HG02840 (cell line): ENCODE data around the gene KIRREL3.

ENCODE experiments used
- ATAC-seq: cut with Tn5 transposase; IDR thresholded peaks from one replicate; pipeline ENCODE4 v1.9.1; 2021; ENCODE audit warnings: mild to moderate bottlenecking, moderate library complexity, moderate number of reproducible peaks; ENCODE audit not compliant: unreplicated experiment, low FRiP score

KIRREL3 gene

DNA sequence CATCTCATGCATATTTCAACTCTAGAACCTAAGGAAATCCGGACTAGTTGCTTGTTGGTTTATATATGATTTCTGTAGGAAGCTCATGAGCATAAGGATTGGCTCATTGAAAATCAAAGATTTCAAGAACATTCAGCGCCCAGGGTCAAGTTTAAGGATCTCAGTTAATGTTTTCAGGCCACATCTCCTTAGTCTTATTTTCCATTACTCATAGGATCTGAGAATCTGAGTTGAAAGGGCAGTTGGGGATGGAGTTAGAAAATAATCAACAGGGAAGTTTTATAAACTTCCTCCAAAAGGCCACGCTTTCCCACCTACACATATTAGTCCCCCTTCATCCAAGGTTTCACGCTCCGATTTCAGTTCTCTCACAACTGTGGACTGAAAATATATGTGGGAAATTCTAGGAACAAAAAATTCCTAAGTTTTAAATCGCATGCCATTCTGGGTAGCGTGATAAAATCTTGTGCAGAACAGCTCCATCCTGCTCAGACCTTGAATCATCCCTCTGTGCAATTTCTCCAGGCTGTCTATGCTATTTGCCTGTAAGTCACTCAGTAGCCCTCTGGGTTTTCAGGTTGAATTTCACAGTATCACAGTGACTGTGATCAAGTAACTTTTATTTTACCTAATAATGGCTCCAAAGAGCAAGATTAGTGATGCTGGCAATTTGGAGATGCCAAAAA lies 160.2 kb downstream of the KIRREL3 start:
- no peak for ATAC-seq

DNA sequence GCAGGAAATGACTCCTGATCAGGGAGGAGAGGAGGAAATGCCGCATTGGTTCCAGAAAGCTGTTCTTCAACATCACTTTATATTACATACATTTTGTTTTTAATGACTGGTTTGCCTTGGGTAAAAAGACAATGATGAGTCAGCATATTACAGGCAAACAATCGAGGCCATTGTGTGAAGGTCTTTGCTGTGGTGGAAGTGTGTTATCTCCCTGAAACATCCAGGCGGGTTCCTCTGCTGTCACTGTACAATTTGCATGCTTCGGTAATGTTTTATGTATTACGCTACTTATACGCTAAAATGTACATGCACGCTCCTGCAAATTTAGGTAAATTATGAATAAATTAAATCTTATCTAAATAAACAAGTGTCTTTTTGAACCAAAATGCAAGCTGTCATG lies 161.1 kb downstream of the KIRREL3 start:
- no peak for ATAC-seq

DNA sequence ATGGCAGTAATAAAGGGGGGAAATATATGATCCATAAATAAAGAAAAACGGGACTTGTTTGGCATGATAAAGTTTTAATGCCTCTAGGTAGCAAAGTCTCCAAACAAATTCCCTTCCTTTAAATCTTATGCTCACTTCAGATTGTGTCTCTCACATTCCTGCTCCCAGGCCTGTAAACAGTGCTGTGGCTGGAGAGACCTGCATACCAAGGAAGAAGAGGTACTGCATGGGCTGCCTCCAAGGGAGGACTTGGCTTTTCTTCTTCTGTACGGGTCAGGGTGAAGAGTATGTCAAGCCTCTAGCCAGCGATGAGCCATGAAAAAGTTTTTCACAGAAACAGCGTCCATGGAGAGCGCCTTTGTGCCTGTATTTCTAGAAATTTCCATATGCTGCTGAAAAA lies 161.8 kb downstream of the KIRREL3 start:
- ATAC-seq: no peak

DNA sequence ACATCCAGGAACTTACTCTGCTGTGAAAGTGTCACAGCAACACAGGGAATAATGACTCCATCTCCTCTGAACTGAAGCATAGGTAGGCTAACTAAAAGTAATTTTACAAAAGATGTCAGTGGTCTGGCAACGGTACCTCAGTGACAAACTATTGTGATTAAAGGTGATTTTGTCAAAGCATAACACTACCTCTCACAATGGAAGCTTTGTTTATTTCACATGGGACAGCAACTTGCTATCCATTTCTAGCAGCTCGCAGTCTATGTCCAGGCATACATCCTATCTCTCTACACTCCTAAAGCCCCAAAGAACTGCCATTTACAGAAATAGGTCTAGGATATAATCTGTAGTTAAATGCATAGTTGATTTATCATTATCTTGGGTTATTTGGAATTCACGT lies 163.0 kb downstream of the KIRREL3 start:
- no peak for ATAC-seq

GRCh38 chr11:126834573-126834972 lies 166.0 kb downstream of the KIRREL3 start:
- ATAC-seq: no peak

DNA sequence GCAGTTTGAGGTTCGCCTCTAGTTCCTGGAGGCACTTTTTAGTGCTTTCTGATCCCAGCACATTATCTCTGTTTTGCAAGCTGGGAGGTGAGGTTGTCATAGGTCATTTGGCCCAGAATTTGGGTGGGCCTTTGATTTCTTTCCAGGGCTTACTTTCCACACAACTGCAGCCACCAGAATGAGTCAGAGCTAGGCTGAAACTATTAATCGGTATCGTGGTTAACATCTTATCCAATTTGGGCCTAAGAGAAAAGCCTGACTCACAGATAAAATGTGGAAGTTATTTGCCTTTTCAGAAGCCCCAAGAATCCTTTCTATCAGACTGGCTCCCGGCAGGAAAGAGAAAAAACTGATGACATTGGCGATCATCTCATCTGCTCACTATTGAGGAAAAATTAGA lies 166.4 kb downstream of the KIRREL3 start:
- no peak for ATAC-seq

- ATAC-seq: no peak
Measured at GRCh38 chr11:126833065-126833464, 167.5 kb downstream of the KIRREL3 start.

DNA sequence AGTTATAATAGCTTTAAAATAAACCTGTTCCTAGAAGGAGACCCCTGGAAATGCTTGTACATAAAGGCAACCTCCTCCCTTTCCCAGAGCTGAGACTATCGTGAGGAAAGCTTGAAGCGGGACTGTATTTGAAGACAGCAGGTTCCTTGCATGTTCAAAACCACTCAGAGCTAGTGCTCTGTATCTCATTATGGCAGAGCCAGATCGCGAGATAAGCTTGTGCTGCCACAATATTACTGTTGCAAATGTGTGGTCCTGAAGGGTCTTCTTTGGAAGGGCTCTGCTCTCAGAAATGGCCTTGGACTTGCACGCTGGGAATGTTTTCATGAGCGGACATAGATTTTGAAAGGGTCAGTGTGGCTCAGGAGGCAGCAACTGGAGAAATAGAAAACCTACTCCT lies 168.2 kb downstream of the KIRREL3 start:
- ATAC-seq: no peak

DNA sequence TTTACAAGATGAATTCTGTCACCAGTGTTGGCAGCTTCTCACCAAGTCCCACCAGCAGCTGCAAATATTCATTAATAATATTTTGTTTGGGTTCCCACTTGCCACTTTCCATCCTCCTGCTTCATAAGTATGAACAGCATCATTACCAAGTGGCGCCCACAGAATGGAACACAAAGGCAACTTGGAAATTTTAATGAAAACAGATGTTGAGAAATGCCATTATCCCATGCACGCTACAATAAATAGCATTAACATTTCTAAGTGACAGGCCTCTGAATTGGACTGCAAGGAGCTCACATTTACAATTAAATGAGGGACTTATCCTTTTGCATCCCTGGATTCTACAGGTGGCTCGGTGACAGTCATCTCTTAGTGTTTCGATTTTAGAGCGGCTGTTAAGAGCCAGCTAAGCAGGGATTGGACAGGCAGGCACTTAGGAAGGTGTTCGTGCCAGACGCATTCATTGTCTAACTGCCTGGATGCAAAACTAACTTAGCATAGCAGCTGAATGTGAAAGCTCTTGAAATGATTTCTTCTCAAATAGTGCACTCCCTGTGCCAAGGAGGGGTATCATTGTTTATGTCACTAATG lies 170.3 kb downstream of the KIRREL3 start:
- ATAC-seq: no peak

GRCh38 chr11:126829716-126830115 lies 170.9 kb downstream of the KIRREL3 start:
- no peak for ATAC-seq

DNA sequence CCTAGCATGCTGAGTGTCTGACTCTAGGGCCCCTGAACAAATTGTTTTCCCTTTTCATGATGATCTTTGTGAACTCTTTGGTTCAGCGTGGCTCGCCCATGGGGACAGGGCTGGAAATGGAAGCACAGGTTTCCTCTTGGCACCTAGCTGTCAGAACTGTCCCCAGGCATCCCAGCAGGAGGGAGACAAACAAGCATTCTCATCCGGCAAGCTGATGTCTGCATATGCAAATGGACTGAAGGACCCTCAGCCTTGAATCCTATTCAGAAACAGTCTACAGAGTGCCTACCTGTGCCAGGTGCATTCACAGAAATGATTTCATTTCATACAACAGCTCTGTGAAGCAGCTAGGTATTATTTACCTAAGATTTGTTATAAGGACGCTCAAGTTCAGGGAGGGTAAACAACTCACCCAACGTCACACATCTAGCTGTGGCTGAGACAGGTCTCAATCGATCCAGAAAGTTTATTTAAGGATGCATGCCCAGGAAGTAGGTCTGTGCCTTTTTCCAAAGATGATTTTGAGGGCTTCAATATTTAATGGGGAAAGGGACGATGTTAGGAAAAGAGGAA lies 176.4 kb downstream of the KIRREL3 start:
- ATAC-seq: no peak

GRCh38 chr11:126823274-126823673 lies 177.3 kb downstream of the KIRREL3 start:
- no peak for ATAC-seq

- no peak for ATAC-seq
Measured at GRCh38 chr11:126821827-126822226, 178.7 kb downstream of the KIRREL3 start.

GRCh38 chr11:126819194-126819593 lies 181.4 kb downstream of the KIRREL3 start:
- ATAC-seq: no peak

DNA sequence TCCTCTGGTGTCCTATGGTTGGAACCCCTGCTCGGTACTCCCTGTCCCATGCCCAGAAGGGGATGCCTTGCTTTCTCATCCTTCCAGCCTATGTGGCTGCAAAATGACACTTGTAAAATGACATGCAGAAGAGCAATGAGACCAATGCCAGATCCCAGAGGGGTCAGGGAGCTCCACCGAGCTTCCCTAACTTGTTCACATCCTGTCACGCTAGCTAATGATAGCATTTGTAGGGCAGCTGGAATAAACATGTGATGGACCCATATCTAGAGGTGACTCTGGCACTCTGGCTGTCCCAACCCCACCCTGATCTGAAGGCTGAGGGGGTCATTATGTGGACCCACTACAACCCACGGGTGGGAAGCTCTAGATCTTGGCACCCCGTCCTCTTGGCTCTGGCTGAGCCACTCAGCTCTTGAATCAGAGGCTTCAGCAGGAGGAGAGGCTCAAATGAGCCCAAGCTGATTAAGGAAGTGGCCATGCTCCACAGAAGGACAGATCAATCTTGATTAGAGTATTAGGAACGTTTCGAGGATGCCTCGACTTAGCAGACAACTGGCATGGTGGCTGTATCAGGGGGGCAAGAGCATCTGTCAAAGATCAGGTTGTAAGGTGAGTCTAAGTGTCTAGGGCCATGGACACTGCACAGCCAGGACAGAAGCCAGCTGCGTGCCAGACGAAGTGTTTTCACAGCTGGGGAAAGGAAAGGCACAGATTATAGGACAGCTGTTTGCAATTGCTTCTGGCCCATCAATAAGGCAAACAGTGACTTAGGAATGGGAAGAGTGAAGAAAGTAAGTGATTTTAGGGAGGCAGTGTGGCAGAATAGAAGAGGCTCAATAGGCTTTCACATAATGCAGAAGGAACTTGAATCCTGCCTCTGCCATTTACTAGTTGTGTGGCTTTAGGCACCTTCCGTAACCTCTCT lies 182.8 kb downstream of the KIRREL3 start:
- ATAC-seq: no peak

DNA sequence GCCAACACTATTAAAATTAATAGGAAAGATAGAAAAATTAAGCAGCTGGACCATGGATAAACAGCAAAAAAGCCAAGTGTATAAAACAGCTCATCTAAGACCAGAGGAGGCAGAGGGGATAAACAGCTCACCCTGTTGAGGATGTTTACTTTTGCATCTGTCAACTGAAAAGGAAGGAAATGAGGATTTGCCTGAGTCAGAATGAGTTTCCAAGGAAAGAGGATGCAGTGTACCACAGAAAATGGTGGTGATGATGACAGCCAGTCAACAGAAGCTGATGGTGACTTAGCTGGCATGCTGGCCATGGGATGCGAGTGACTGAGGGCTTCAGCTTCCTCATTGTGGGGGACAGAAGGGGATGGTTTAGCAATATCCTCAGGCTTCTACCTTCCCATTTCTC lies 183.5 kb downstream of the KIRREL3 start:
- ATAC-seq: no peak

DNA sequence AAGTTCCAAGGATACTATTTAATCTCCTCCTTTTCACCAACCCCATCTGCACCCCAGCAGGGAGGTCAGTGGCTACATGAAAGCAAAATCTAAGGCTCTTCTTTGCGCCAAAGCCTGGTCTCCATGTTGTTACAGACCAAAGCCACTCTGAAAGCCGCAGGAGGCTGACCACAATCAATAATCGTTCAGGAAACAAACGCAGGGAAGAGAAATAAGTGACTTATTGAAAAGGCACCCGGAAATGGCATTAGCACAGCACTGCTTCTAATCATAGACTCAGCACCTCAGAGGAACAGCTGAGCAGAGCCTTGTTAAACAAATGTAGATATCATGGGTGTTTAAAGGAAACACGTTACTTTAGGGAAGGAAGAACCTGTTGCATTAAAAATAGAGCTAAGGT lies 183.9 kb downstream of the KIRREL3 start:
- ATAC-seq: no peak

- no peak for ATAC-seq
Measured at GRCh38 chr11:126815111-126815510, 185.5 kb downstream of the KIRREL3 start.

DNA sequence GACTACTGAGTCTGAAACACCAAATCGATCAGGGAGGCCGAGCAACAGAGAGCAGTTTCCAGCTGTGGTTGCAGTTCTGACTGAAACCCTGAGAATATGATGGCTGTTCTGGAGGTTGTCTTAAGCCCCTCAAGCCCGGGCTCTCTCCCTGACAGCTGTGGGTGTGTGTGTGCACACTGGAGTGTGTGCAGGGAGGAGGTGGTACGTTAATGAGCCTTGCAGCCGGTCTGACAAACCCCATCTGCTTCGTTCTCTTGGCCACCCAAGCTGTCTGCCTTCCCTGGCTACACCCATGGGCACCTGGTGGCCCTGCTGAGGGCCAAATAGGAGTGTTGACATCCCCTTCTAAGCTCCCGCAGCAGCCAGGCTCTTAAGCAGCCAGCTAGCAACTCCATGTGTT lies 189.8 kb downstream of the KIRREL3 start:
- ATAC-seq: no peak

DNA sequence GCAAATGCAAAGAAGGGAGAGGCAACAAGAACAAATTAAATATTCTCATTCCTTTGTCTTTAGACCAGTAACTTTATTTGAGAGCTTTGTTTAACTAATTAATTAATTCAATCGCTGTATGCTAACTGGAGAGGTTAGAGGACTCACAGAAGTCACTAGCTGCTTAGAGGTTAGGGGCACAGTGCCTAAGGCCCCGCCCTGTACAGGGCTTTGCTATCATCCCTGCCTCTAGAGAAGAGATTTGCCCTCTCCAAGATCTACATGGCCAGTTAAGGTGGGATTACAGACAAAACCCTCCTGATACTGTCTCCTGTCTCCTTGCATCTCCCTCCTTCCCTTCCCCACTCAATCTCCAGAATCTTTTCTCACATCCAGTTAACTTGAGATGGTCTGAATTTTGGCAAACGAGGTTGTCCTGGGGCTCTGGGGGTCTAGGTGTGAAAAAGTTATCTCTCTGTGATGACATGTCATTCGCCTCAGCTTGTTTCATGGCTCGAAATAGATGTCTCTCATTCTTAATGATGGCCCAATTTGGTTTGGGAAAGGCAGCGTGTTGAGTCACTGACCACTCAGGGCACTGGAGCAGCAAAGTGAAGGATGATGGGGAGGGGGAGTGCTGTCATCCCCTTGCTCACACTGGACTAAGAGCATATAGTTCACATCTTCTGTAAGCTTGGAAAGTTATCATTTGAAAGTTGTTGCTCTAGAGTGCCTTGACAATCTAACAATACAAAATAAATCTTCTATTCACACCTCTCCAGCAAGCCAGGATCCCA lies 190.9 kb downstream of the KIRREL3 start:
- ATAC-seq: no peak
